ENCODE data around the gene COL9A1. TPM values are rescaled to one million over a fixed set of nuclear protein-coding genes. Genes with fewer than 3 reads are reported as not detected.
A peak's percentile ranks its signal among the peaks of the same experiment; 100 is the strongest.

Gene COL9A1
- total and polyA plus RNA-seq, 2 experiments from 2014 or later, result 11.2 to 22.1 TPM

- Histone ChIP-seq H3K27me3 (peaks cover 46% of the 10 kb centered on the region), H3K36me3 (no peaks in the 10 kb centered on the region), H3K9me3 (ENCODE audit: low read depth) (no peaks in the 10 kb centered on the region), H3K4me3 (no peak overlapping the region), H3K27ac (no peak overlapping the region), H3K4me1 (ENCODE audit: low read depth) (no peaks in the 10 kb centered on the region)
- peak in 1 of 2 donors; percentile 11 for DNase-seq (ENCODE audit: low read depth in 1 of 2, low spot score in 1 of 2)
- no peak for TF ChIP-seq CTCF (IDR thresholded peaks at IDR 0.05; ENCODE audit: low read depth, low read length)
Measured at GRCh38 chr6:70280400-70280853, 22.5 kb downstream of the COL9A1 start.

- Histone ChIP-seq H3K4me3 (no peak overlapping the region), H3K27ac (no peak overlapping the region), H3K36me3 (no peaks in the 10 kb centered on the region), H3K27me3 (peaks cover 19% of the 10 kb centered on the region), H3K4me1 (ENCODE audit: low read depth) (no peaks in the 10 kb centered on the region), H3K9me3 (ENCODE audit: low read depth) (no peaks in the 10 kb centered on the region)
- DNase-seq (ENCODE audit: low read depth in 1 of 2, low spot score in 1 of 2), result peak in 1 of 2 donors; percentile 81
- no peak for TF ChIP-seq CTCF (IDR thresholded peaks at IDR 0.05; ENCODE audit: low read depth, low read length)
Measured at GRCh38 chr6:70277470-70277869, 25.4 kb downstream of the COL9A1 start.

GRCh38 chr6:70274338-70274737 is 28.5 kb downstream of the COL9A1 start:
- TF ChIP-seq CTCF (IDR thresholded peaks at IDR 0.05; ENCODE audit: low read depth, low read length), result no peak
- no peaks in the 10 kb centered on the region for H3K36me3 ChIP-seq
- no peak overlapping the region for H3K27ac ChIP-seq
- no peak for DNase-seq (ENCODE audit: low read depth in 1 of 2, low spot score in 1 of 2)
- no peak overlapping the region for H3K4me3 ChIP-seq
- H3K27me3 ChIP-seq, result no peaks in the 10 kb centered on the region
- H3K4me1 ChIP-seq (ENCODE audit: low read depth), result no peaks in the 10 kb centered on the region
- H3K9me3 ChIP-seq (ENCODE audit: low read depth), result no peaks in the 10 kb centered on the region

- H3K4me1 ChIP-seq (ENCODE audit: low read depth), result no peaks in the 10 kb centered on the region
- no peaks in the 10 kb centered on the region for H3K27me3 ChIP-seq
- no peak overlapping the region for H3K27ac ChIP-seq
- H3K36me3 ChIP-seq, result no peaks in the 10 kb centered on the region
- peak in 1 of 2 donors; percentile 4 for DNase-seq (ENCODE audit: low read depth in 1 of 2, low spot score in 1 of 2)
- no peak overlapping the region for H3K4me3 ChIP-seq
- no peaks in the 10 kb centered on the region for H3K9me3 ChIP-seq (ENCODE audit: low read depth)
- TF ChIP-seq CTCF (IDR thresholded peaks at IDR 0.05; ENCODE audit: low read depth, low read length), result no peak
Measured at GRCh38 chr6:70272071-70272470, 30.8 kb downstream of the COL9A1 start.

- DNase-seq (ENCODE audit: low read depth in 1 of 2, low spot score in 1 of 2), result no peak
- no peak for TF ChIP-seq CTCF (IDR thresholded peaks at IDR 0.05; ENCODE audit: low read depth, low read length)
- no peaks in the 10 kb centered on the region for H3K9me3 ChIP-seq (ENCODE audit: low read depth)
- H3K36me3 ChIP-seq, result no peaks in the 10 kb centered on the region
- no peaks in the 10 kb centered on the region for H3K4me1 ChIP-seq (ENCODE audit: low read depth)
- H3K27ac ChIP-seq, result no peak overlapping the region
- H3K4me3 ChIP-seq, result no peak overlapping the region
- H3K27me3 ChIP-seq, result no peaks in the 10 kb centered on the region
Measured at GRCh38 chr6:70270287-70271005, 32.4 kb downstream of the COL9A1 start.
